GM21576 (cell line): Measurements from ENCODE around the gene MFSD6.
"Not testable (repeated sequence)": the region's sequence is repeated elsewhere in the genome, so short reads cannot be mapped to it uniquely, and the experiment has no call there.

Experiments used
- ATAC-seq: cut with Tn5 transposase; IDR thresholded peaks from one replicate; pipeline ENCODE4 v1.9.1; 2021; ENCODE audit warnings: mild to moderate bottlenecking, moderate library complexity; ENCODE audit not compliant: unreplicated experiment

The MFSD6 gene

GRCh38 chr2:190494600-190495227 lies 86.6 kb downstream of the MFSD6 start:
- not testable (repeated sequence) for ATAC-seq

DNA sequence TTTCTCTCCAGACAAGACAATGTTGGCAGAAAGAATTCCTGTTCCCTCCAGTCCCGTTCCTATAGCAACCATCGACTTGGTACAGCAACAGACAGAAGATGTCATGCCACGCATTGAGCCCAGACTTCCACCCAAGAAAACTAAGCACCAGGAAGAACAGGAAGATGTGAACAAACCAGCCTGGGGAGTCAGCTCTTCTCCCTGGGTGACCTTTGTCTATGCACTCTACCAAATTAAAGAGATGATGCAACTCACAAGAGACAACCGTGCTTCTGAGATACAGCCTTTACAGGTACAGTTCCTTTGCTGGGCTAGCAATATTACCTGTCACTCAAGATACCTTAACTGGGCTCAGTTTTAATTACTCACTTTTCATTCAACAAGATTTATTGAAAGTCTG lies 89.3 kb downstream of the MFSD6 start:
- ATAC-seq, result no peak

GRCh38 chr2:190499273-190499672 lies 91.1 kb downstream of the MFSD6 start:
- ATAC-seq, result no peak

GRCh38 chr2:190500054-190500502 lies 91.9 kb downstream of the MFSD6 start:
- ATAC-seq, result no peak

- ATAC-seq, result no peak
These were observed 93.1 kb downstream of the MFSD6 start for GRCh38 chr2:190501231-190501630.

DNA sequence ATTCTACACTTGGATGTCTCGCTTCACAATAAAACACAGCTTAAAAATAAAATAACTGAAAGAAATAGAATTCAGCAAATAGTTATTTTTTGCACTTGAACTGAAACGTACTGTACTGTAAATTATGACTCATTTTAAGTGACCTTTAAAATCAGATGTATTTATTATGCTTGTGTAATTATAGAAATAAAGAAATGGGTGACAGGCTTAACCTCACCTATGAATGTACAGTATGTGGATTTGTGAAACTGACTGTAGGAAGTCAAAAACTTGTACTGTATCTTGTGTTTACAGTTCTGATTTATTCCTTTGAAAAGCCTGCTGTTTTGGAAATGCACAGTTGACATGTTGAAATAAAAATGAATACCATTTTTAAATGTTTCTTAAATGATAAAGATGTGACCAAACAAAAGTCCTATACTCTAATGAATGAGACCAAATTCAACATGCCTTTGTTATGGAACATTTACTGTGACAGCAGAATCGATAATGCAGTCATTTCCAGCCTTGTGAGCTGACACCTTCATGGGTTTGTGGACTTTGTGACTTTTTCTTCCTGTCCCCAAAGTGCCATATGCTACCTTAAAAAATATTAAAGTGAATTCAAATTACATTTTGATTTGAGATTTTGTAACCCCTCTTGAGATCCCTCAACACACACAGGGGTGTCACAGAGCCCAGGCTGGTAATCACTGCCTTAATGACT lies 93.7 kb downstream of the MFSD6 start:
- no peak for ATAC-seq

DNA sequence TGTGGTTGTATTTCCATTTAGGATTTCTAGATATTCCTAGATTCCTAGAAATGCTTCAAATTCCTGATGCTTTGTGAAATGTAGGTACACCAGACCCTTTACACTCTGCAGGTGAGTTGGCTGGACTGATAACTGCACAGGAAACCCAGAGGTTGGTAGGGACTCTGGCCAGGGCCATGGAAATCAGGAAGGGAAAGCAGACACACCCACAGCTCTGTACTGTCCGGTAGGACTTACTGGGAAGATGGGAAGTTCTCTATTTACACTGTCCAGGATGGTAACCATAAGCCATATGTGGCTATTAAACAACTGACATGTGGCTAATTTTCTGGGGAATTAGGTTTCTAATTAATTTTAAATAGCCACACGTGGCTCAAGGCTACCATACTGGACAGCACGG lies 94.9 kb downstream of the MFSD6 start:
- ATAC-seq, result no peak

- no peak for ATAC-seq
These were observed 96.8 kb downstream of the MFSD6 start for GRCh38 chr2:190504912-190505311.

GRCh38 chr2:190505696-190506095 lies 97.5 kb downstream of the MFSD6 start:
- ATAC-seq, result no peak

DNA sequence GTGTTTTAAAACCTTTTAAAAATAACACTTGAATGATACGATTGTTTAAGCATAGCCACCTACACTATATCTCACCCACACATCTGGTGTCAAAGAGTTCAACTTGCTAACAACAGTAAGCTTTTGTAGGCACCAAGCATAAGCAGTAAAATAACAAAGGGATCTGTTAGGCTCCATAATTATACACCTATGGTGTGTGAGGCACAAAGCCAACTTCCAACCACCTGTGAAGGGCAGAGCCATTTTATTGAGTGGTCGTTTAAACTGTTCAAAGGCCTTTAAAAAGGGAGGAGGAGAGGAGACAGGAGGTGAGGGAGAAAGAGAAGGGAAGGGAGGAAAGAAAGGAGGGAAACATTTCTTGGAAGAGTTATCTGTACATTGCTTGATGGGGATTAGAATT lies 98.5 kb downstream of the MFSD6 start:
- no peak for ATAC-seq

GRCh38 chr2:190507135-190507534 lies 99.0 kb downstream of the MFSD6 start:
- no peak for ATAC-seq

GRCh38 chr2:190509895-190510294 lies 101.7 kb downstream of the MFSD6 start:
- not testable (repeated sequence) for ATAC-seq

DNA sequence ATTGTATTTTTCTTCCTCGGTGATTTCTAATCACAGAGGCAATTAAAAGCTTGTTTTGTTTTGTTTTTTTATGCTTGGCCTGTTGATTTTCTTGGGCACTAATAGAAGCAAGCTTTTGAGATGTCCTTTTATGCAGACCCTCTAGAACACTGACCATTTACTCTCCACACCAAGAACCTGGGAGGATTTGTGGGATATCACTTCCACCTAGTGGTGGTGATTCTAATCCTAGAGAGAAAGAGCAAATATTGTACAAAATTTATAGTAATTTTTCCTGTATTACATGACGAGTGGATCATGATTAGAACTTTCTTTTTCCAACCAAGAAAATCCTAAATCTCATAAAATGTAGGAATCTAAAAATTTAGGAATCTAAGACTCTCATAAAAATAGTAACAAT lies 102.9 kb downstream of the MFSD6 start:
- no peak for ATAC-seq

GRCh38 chr2:190512539-190513095 lies 104.5 kb downstream of the MFSD6 start:
- no peak for ATAC-seq

DNA sequence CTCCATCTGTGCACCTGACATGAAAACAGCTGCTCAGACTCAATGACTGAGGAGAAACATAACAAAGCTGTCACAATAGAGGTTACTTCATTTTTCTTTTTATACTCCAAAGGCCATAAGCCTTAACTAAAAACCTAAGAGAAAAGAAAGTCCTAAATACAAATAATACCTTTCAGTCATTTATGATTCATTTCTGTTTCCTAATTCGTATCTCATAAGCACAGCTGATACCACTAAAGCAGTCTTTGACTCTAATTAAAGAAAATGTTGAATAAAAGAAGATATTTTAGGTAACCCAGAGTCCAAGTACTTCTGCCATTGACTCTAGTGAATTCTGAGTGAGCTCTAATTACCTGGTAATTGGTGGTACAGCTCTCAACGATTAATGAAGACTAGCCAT lies 105.7 kb downstream of the MFSD6 start:
- ATAC-seq, result no peak

- ATAC-seq, result no peak
These were observed 106.5 kb downstream of the MFSD6 start for GRCh38 chr2:190514676-190515075.

GRCh38 chr2:190515687-190516086 lies 107.5 kb downstream of the MFSD6 start:
- ATAC-seq, result no peak

- no peak for ATAC-seq
These were observed 109.3 kb downstream of the MFSD6 start for GRCh38 chr2:190517468-190517867.

DNA sequence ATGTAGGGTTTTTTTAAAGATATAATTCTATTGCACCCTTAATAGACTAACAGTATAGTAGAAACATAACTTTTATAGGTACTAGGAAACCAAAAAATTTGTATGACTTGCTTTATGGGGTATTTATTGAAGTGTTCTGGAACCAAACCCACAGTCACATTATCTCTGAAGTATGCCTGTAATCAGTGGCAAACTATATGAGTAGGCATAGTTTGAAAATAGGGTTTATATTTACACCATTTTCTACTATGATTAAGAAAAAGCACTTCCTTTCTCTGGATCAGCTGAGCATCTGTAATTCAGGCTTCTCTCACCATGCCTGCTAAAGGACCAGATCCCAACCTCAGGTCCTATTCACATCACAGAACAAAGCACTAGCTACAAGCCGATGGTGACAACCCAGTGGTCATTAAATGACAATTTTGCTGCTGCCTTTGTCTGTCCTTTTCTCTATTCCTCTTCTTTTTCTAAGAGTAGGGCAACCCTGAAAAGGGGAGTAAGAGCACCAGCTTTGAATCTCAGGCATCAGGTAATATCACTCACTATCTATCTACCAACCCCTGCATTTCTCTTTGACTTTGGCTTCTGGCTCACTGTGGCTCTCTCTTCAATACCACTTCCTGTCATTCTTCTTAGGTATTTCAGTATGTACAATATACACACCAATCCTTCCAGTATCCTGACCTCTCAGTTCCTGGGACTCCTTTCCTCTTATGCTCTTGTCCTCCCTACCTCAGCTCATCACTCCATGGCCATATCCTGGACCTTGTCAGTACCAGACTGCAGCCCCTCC lies 112.0 kb downstream of the MFSD6 start:
- ATAC-seq, result no peak

DNA sequence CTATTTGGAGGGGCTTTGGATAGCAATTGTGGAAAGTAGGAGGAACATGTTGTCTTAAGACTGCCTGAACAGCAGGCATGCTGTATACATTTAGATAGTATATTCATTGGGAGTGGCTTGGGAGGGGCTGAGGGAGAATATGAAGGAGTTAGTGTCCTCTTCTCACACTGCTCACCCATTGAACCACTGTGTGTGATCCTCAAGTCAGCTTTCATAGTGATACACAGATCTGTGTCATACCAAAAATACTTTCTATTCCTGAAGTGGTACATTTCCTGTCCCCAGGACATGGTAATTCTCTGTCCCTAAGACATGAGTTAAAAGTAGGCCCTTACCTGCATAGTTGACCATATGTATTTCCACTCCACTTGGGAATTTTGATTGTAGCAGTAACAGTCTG lies 116.8 kb downstream of the MFSD6 start:
- ATAC-seq, result no peak

DNA sequence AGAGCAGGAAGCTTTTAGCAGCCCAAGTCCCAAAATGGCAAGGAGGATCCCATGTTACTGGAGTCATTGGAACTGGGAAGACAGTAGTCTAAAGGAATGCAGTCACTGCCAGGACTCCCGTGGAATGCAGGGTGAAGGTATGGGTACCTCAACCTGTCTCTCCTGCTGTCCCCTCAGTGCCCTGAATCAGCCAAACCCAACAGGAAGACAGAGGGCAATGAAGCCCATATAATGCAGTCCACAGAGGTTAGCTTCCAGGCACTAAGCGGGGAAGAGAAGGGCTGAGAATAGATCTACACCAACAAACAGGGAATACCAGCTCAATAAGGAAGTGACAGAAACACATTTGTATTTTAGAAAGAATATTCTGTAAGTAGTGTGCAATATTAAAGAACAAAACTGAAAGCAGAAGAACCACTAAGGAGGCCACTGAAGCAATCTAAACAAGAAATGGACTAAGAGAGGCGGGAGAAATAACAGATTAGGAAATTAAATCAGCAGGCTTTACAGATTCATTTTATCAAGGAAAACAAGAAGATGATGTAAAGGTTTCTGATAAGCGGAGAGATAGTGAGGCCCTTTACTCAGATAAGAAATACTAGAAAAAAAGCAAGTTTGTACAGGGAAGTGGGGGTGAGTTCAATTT lies 118.1 kb downstream of the MFSD6 start:
- ATAC-seq, result no peak
